Measurements from ENCODE around the gene DTNBP1.

DNA sequence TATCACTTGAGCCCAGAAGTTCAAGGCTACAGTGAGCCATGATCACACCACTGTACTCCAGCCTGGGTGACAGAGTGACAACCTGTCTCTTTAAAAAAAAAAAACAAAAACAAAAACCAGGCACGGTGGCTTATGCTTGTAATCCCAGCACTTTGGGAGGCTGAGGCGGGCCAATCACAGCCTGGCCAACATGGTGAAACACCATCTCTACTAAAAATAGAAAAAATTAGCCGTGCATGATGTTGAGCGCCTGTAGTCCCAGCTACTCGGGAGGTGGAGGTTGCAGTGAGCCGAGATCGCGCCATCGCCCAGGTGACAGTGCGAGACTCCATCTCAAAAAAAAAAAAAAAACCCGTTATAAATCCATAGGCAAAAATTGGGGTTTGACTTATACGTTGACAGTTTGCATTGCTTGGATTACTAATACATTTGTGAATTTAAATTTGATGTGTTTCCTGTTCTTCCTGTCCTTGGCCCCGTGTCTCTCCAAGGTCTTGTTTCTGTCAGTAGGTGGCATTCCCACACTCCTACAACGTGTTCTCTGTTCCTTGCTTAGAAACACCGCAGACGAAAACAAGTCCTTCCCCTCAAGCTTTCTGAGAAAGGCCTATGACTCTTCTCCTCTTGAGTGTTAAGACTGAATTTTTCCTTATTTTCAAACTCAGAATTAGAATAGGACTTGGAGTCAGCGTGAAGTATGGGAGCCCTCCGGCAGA, 147.0 kb downstream of the DTNBP1 start:
- TF ChIP-seq, protein P1, sequence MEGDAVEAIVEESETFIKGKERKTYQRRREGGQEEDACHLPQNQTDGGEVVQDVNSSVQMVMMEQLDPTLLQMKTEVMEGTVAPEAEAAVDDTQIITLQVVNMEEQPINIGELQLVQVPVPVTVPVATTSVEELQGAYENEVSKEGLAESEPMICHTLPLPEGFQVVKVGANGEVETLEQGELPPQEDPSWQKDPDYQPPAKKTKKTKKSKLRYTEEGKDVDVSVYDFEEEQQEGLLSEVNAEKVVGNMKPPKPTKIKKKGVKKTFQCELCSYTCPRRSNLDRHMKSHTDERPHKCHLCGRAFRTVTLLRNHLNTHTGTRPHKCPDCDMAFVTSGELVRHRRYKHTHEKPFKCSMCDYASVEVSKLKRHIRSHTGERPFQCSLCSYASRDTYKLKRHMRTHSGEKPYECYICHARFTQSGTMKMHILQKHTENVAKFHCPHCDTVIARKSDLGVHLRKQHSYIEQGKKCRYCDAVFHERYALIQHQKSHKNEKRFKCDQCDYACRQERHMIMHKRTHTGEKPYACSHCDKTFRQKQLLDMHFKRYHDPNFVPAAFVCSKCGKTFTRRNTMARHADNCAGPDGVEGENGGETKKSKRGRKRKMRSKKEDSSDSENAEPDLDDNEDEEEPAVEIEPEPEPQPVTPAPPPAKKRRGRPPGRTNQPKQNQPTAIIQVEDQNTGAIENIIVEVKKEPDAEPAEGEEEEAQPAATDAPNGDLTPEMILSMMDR (IDR thresholded peaks at IDR 0.05): no peak
- TF ChIP-seq POLR2A (IDR thresholded peaks at IDR 0.05): no peak

Data from vagina (tissue), 2 donors.